Measurements from ENCODE around the gene C1orf52. TPM values are rescaled to one million over a fixed set of nuclear protein-coding genes. Genes with fewer than 3 reads are reported as not detected.

The C1orf52 gene
- total RNA-seq, 1 donor from 2014 or later: 55.8 TPM

GRCh38 chr1:85282424-85282823 lies 23.0 kb upstream of the C1orf52 start:
- Mint-ChIP-seq H3K36me3 (no peaks in the 10 kb centered on the region), H3K27ac (no peak overlapping the region), H3K4me1 (no peaks in the 10 kb centered on the region), H3K4me3 (no peak overlapping the region), H3K27me3 (ENCODE audit: insufficient read depth, low read depth) (peaks cover 7% of the 10 kb centered on the region), H3K9me3 (no peaks in the 10 kb centered on the region)
- TF ChIP-seq EZH2phosphoT487 (IDR thresholded peaks at IDR 0.05): no peak
- TF ChIP-seq EZH2 (IDR thresholded peaks at IDR 0.05): no peak
- TF ChIP-seq, protein P1, sequence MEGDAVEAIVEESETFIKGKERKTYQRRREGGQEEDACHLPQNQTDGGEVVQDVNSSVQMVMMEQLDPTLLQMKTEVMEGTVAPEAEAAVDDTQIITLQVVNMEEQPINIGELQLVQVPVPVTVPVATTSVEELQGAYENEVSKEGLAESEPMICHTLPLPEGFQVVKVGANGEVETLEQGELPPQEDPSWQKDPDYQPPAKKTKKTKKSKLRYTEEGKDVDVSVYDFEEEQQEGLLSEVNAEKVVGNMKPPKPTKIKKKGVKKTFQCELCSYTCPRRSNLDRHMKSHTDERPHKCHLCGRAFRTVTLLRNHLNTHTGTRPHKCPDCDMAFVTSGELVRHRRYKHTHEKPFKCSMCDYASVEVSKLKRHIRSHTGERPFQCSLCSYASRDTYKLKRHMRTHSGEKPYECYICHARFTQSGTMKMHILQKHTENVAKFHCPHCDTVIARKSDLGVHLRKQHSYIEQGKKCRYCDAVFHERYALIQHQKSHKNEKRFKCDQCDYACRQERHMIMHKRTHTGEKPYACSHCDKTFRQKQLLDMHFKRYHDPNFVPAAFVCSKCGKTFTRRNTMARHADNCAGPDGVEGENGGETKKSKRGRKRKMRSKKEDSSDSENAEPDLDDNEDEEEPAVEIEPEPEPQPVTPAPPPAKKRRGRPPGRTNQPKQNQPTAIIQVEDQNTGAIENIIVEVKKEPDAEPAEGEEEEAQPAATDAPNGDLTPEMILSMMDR (IDR thresholded peaks at IDR 0.05): peak; percentile 38
- Histone ChIP-seq H3K4me3 (no peak overlapping the region), H3K9ac (no peak overlapping the region), H3K27me3 (no peaks in the 10 kb centered on the region), H3K4me1 (no peaks in the 10 kb centered on the region), H3K27ac (no peak overlapping the region), H3F3A (ENCODE audit: low read depth) (no peaks in the 10 kb centered on the region), H3K36me3 (no peaks in the 10 kb centered on the region), H3K79me2 (ENCODE audit: low read depth) (no peaks in the 10 kb centered on the region), H3K4me2 (no peak overlapping the region), H4K20me1 (ENCODE audit: low read depth) (no peaks in the 10 kb centered on the region), H2AFZ (replicated peaks) (no peak overlapping the region), H3K9me3 (ENCODE audit: low read depth) (no peaks in the 10 kb centered on the region)
- peak; percentile 38 for DNase-seq (ENCODE audit: low spot score)

- H3K27me3 ChIP-seq: no peaks in the 10 kb centered on the region
- peaks cover 12% of the 10 kb centered on the region for H3F3A ChIP-seq (ENCODE audit: low read depth)
- H3K4me3 ChIP-seq: no peak overlapping the region
- no peaks in the 10 kb centered on the region for H4K20me1 ChIP-seq (ENCODE audit: low read depth)
- H3K4me1 ChIP-seq: no peaks in the 10 kb centered on the region
- peaks cover under 1% of the 10 kb centered on the region for H3K4me1 Mint-ChIP-seq
- peak overlapping the region; percentile 51 for H3K27ac Mint-ChIP-seq
- no peak overlapping the region for H2AFZ ChIP-seq (replicated peaks)
- H3K9me3 Mint-ChIP-seq: no peaks in the 10 kb centered on the region
- no peak overlapping the region for H3K9ac ChIP-seq
- no peak for DNase-seq (ENCODE audit: low spot score)
- H3K79me2 ChIP-seq (ENCODE audit: low read depth): peaks cover 3% of the 10 kb centered on the region
- TF ChIP-seq EZH2phosphoT487 (IDR thresholded peaks at IDR 0.05): no peak
- TF ChIP-seq, protein P1 (IDR thresholded peaks at IDR 0.05): no peak
- no peak overlapping the region for H3K27ac ChIP-seq
- H3K4me3 Mint-ChIP-seq: no peak overlapping the region
- no peaks in the 10 kb centered on the region for H3K36me3 ChIP-seq
- no peaks in the 10 kb centered on the region for H3K36me3 Mint-ChIP-seq
- H3K4me2 ChIP-seq: no peak overlapping the region
- H3K9me3 ChIP-seq (ENCODE audit: low read depth): no peaks in the 10 kb centered on the region
- H3K27me3 Mint-ChIP-seq (ENCODE audit: insufficient read depth, low read depth): peaks cover 7% of the 10 kb centered on the region
These were observed 21.2 kb upstream of the C1orf52 start for GRCh38 chr1:85280636-85281035.

DNA sequence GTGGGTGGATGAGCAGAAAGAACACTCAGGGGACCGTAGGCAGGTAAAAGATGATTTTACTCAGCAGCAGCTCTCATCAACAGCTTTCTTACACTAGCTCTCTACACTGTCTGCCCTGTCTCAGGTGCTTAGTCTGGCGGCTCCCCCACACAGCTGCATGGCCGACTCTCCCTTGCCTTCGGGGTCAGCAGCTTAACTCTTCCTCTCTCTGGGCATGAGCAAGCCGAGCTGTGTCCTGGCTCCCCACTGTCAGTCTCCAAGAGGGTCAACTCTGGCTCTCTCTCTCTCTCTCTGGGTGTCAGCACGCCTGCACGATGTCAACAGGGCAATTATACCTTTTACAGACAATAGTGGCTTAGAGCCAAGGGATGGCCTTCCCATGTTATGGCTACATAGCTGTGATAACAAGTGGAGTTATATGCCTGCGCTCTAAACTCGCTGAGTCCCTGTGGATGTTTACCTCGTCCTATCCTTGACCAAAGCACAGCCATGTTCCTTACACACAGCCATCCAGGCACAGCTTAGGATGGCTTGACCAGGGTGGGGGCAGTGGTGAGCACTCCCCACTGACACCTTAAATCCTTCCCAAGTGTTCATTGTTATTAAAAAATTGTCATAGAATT lies 20.1 kb upstream of the C1orf52 start:
- H3K36me3 Mint-ChIP-seq: no peaks in the 10 kb centered on the region
- no peak overlapping the region for H3K4me2 ChIP-seq
- H3F3A ChIP-seq (ENCODE audit: low read depth): peaks cover 15% of the 10 kb centered on the region
- H3K27me3 Mint-ChIP-seq (ENCODE audit: insufficient read depth, low read depth): peaks cover 7% of the 10 kb centered on the region
- TF ChIP-seq EZH2 (IDR thresholded peaks at IDR 0.05) (no peak), EZH2phosphoT487 (IDR thresholded peaks at IDR 0.05) (no peak)
- TF ChIP-seq, protein P1 (IDR thresholded peaks at IDR 0.05): no peak
- H2AFZ ChIP-seq (replicated peaks): no peak overlapping the region
- H3K4me1 ChIP-seq: peaks cover 7% of the 10 kb centered on the region
- no peaks in the 10 kb centered on the region for H3K9me3 ChIP-seq (ENCODE audit: low read depth)
- H3K4me1 Mint-ChIP-seq: peaks cover 10% of the 10 kb centered on the region
- H3K4me3 ChIP-seq: no peak overlapping the region
- no peaks in the 10 kb centered on the region for H4K20me1 ChIP-seq (ENCODE audit: low read depth)
- no peak for DNase-seq (ENCODE audit: low spot score)
- H3K36me3 ChIP-seq: no peaks in the 10 kb centered on the region
- H3K27ac ChIP-seq: no peak overlapping the region
- H3K79me2 ChIP-seq (ENCODE audit: low read depth): peaks cover 14% of the 10 kb centered on the region
- no peaks in the 10 kb centered on the region for H3K9me3 Mint-ChIP-seq
- no peak overlapping the region for H3K4me3 Mint-ChIP-seq
- H3K27ac Mint-ChIP-seq: no peak overlapping the region
- no peaks in the 10 kb centered on the region for H3K27me3 ChIP-seq
- no peak overlapping the region for H3K9ac ChIP-seq
